HG02943 (cell line): Measurements from ENCODE around the gene ERP44.

Experiments
- ATAC-seq: cut with Tn5 transposase; IDR thresholded peaks from one replicate; pipeline ENCODE4 v1.9.1; 2021; ENCODE audit warnings: mild to moderate bottlenecking, low read depth, moderate library complexity; ENCODE audit not compliant: unreplicated experiment

ERP44 gene

DNA sequence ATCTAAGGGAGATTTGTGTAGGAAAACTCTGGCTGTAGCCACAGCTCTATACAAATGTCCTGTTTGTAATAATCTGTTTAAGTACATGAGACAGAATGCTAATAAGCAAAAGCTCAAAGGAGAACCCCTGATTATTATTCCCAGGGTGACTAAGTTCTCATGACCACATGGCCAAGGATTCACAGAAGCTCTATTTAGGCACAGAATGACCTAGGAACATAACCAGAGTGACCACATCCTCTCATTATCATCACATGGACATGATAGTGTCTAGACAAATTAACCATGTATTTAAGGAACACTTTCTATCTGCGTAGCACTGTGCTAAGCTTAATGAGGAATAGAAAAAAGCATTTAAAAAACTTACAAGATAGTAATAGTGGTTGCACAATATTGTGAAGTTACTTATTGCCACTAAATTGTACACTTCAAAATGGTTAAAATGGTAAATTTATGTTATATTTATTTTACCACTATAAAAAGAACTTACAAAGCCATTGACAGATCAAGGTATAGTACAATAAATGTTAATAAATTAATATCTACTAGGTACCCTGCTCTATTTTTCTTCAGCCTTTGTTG lies 136.0 kb downstream of the ERP44 start:
- no peak for ATAC-seq

DNA sequence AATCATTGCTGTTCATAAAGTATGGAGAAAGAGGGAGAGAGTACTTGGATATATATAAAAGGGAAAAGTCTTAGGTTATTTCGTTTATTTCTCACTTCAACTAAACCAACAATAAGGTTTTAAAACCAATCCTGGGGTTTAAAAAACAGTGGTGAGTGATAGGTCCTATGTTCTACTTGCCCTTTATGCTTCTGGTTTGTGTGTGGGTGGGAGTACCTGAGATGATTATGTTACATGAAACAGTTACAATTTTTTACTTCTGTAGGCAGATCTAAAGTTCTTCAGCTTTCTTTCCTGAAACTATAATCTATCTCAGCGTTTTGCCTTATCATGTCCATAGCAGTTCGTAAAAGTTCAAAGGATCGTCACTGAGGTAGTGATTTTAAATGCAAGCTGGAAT lies 143.2 kb downstream of the ERP44 start:
- ATAC-seq, result no peak

GRCh38 chr9:99954819-99955218 lies 144.0 kb downstream of the ERP44 start:
- no peak for ATAC-seq

DNA sequence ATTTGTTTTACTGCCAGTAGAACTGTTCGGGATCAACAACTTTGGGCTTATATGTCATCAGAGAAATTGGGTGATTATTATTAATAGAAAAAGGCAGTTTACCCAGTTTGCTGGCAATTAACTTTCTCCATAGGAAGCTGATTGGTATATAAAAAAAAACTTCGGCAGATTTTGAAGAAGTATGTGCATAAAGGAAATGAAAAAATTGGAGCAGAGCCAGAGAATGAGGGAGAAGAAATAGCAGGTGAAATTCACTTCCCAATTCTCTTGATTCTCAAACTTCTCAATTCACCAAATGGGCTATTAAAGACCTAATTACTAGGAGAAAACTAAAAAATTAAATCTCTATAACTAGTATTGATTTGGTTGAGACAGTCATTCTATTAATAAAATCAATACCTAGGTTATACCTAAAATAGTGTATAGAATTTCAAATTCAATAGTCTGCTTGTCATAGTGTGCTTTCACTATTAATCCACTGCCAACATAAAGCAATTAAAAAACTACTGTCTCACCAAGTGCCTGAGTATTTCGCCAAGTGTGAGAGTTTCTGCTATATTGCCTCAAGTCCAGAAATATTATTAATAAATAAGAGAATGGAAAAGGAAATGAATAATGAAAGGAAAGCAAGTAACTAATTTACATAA lies 144.8 kb downstream of the ERP44 start:
- ATAC-seq, result no peak

DNA sequence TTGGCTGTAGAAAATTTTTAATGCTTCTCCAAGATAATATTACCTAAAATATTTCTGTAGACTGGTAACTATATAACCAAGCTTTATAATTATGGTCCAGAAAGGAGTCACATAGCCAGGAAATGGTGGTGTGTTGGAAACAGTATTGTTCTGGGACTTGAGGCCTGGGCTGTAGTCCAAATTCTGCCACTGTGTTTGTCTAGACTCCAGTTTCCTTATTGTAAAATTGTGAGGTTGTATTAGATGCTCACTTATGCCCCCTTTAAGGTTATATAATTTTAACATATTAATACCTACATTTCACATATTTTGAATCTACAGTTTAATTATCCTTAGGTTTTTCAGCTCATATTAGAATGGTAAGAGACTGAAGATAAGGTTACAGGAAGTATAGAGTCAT lies 149.9 kb downstream of the ERP44 start:
- ATAC-seq, result no peak

DNA sequence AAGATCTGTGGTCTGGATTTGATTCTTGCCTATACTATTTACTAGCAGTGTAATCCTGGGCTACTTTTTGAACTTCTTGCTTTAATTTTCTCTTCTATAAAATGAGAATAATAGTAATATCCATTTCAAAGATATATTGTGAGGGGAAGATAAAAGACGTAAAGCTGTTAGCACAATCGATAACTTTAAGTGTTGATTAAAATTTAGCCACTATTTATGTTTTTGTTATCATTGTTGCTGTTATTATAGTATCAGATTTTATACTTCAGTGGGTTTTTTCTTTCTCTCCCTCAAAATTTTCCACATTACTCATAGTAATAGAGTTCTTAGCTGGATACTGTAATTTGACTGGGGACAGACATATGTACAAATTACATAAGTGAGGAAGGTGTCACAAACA lies 150.3 kb downstream of the ERP44 start:
- ATAC-seq, result no peak

GRCh38 chr9:99947395-99947794 lies 151.4 kb downstream of the ERP44 start:
- ATAC-seq, result no peak

DNA sequence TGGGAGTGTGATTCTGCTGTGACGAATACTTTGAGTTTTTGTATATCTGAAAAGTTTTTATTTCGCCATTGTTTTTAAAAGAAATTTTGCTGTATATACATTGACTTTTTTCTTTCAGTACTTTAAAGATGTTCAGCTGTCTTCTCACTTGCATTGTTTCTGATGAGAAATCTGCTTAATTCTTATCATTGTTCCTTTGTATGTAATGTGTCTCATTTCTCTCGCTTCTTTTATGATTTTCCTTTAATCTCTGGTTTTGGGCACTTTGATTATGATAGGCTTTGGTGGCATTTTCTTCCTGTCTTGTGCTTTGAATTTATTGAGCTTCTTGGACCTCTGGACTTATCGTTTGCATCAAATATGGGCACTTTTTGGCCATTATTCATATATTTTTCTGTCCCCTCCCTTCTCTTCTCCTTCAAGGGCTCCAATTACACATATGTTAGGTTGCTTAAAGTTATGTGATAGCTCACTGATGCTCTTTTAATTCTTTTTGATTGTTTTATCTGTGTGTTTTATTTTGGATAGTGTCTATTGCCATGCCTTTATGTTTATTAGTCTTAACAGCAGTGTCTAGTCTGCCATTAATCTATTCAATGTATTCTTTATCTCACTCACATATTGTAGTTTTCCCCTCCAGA lies 161.7 kb downstream of the ERP44 start:
- no peak for ATAC-seq

DNA sequence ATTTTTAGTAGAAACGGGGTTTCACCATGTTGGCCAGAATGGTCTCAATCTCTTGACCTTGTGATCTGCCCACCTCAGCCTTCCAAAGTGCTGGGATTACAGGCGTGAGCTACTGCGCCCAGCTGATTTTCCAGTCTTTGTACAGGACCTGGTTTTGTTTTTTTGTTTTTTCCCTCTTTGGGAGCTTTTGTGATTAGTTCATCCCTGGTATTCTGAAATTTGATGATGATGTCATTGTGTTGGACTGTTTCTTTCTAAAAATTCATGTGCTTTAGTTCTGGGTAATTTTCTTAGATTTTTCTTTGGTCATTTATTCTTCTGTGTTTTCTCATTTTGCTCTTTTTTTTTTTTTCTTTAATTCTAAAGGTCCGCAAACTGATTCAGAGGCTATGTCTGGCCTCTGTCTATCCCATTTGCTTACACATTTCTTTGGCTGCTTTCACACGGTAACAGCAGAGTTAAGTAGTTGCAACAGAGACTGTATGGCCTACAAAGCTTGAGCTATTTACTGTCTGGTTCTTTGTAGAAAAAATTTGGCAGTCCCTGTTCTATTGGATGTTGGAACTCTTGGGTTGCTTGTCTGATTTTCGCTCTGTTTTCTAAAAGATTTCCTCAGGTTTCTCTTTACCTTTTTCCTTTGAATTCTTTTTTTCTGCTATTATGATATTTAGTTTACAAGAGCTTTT lies 167.5 kb downstream of the ERP44 start:
- ATAC-seq, result no peak

- no peak for ATAC-seq
These were observed 169.1 kb downstream of the ERP44 start for GRCh38 chr9:99929652-99930051.
